Left cardiac atrium (tissue), 4 donors: Measurements from ENCODE around the gene NME7. TPM values are rescaled to one million over a fixed set of nuclear protein-coding genes. Genes with fewer than 3 reads are reported as not detected.
"Not testable (repeated sequence)": the region's sequence is repeated elsewhere in the genome, so short reads cannot be mapped to it uniquely, and the experiment has no call there.

Experiments used
- ATAC-seq, 2 donors: fragments of 200-7000 bp; cut with Tn5 transposase; one replicate each; pipeline ENCODE4 v1.9.1; 2020; ENCODE audit warnings: mild to moderate bottlenecking in 2 of 2, moderate library complexity in 2 of 2
- DNase-seq: peaks from one replicate; pipeline ENCODE4 v3.0.0-alpha.2; 2020
- intact Hi-C, 2 donors: fragments of 100-400 bp; cut with DNase I; formaldehyde crosslinking; loops; one replicate each; pipeline versions ENCODE4 v1.14.1 to v1.15.1; 2022 to 2023
- total RNA-seq, 2 donors: library from RNA; stranded (reverse); fragmentation: NEBNext Ultra II Directional; extraction: Animal tissue kit (Norgen Biotek cat#: 25700); gene quantifications; one replicate each; pipeline ENCODE4 v1.2.1, GENCODE V29; 2021
- donor health status: DM: no; HTN: yes; CAD: no.
- donor health status: DM: no; HTN: yes; CAD: no; lungs with severe emphysema.
- donor health status: DM: yes; HTN: yes; CAD: no.
- donor health status: Dilated cardiomyopathy.

NME7 gene
- total RNA-seq, 2 donors from 2014 or later: 7.7 to 10.3 TPM

DNA sequence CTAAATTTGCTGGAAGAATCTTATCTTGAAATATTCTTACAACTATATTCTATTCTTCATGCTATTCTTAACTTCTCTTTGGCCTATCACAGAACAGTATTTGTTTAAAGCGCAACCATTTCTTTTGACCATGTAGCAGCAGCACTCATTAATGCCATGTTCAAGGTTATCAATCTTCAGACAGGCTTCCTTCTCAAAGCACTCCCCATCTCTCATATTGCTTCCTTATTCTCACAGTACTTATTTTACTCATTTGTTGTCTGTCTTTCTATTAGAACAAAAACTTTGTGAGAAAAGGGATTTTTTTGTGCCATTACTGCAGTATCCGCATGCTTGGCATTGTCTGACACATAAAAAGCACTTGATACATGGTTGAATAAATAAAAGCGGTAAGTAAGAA, 171.4 kb downstream of the NME7 start:
- intact Hi-C loops: no loop called here
- DNase-seq (no peak), ATAC-seq (no peak)

DNA sequence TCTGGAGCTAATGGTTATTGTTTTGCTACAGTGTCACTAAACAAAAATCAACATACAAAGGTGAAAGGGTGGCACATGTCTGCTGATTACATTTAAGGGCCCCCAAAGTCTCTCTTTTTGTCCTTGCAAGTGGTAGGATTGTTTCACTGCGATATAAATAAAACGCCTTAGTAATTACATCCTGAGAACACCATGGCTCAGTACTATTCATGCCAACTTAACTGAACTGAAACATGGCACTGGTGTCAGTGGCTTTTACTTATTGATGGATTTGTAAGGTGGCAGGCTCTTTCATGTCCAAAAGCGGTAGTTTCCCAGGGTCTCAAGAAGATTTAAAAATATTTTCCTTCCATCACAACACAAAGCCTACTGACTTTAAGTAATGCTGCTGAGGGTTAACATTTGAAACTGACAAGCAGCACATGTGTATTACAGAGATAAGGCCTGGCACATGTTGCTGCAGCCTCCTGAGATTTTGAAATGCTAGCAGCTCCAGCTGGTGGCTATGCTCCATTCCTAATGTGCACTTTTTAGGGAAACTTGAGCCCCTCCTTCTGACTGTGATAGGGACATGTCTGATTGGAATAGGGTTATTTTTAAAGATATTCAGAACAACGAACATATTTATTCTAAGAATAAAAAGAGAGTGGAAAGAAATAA, 174.3 kb downstream of the NME7 start:
- ATAC-seq (peak; percentile 72 to 88), DNase-seq (no peak)
- intact Hi-C loops: no loop called here

DNA sequence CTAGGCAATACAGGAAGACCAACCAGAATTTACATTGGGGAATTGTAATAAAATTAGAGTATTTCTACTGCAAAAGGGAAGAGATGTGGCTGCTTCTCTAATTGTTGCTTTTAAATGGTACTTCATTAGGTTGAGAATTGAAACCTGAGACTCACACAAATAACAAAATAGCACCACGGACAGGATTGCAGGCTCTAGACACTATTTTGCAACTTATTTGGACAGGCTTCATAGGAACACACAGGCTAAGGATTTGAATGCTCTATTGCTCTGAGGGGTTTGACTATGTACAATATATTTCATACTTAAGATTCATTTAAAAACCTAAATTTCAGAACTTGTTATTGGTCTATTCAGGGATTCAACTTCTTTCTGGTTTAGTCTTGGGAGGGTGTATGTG, 181.5 kb downstream of the NME7 start:
- intact Hi-C loops: no loop called here
- DNase-seq (no peak), ATAC-seq (no peak)

DNA sequence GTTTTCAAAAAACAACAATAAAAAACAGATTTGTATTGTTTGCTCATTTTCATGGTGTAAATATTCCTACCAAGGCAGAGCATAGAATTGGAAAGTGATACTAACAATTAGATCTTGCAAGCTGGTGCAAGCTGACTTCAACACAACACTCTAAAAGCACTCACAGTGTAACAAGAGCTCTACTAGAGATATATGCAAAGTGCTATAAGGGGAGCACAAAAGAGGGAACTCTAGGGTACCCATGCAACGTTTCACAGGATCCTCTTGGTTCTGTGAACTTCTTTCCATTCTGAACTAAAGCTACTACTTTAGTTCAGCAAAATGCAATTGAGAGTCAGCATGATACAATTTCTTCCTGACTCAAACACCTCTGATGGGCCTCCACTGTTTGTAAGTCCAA, 182.8 kb downstream of the NME7 start:
- ATAC-seq (no peak), DNase-seq (no peak)
- intact Hi-C loops: no loop called here

DNA sequence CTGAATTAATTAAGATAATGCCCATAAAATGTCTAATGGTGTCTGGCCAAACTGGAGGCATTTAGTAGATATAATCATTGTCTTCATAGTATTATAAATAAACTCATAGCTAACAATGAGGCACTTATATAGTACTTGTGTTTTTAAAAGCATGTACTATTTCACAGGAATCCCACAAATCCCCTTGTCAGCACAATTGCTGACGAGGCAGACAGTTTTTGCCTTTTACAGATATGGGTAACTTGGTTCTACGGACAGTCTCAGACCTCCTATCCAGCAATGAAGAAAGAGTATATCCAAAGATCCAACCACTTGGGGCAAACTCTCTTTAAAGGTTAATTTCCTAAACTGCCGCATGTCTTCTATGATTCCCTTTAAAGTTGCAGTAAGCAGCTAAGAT, 187.4 kb downstream of the NME7 start:
- intact Hi-C loops: no loop called here
- DNase-seq (no peak), ATAC-seq (no peak)

DNA sequence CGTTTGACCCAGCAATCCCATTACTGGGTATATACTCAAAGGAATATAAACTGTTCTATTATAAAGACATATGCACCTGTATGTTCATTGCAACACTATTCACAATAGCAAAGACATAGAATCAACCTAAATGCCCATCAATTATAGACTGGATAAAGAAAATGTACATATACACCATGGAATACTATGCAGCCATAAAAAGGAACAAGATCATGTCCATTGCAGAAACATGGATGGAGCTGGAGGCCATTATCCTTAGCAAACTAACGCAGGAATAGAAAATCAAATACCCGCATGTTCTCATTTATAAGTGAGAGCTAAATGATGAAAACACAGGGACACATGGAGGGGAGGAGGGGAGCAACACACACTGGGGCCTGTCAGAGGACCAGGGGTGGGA, 188.2 kb downstream of the NME7 start:
- ATAC-seq, DNase-seq, intact Hi-C loops: not testable (repeated sequence)

DNA sequence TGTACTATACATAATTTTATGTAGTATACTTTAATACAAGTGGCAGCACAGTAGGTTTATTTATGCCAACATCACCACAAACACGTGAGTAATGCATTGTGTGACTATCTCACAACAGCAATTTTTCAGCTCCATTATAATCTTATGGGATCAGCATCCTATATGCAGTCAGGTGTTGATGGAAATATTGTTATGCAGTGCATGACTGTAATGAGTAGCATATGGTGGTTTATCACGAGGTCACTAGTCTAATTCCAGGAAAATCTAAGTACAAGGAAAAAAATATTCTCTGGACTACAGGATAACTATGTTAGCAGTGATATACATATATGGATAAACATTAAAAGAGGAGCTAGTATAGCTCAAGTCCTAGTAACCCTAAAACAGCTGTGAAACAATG, 192.1 kb downstream of the NME7 start:
- ATAC-seq (no peak), DNase-seq (no peak)
- intact Hi-C loops: no loop called here

DNA sequence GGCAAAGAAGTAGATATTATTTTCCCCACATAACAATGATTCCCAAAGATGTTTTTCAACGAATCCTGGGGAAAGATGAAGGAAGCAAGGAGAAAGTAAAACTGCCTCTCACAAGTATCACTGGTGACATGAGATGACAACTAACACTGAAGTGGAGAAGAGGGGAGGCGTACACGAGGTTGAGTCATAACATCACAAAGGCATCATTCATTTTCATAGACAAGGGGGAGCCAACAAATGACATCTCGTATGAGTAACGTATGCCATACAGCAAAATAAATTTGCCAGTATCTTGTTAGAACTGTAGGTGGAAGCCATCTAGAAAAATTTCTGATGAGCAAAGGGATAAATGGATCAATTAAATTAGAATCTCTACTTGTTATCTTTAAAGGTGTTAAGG, 204.5 kb downstream of the NME7 start:
- ATAC-seq (no peak), DNase-seq (no peak)
- intact Hi-C loops: no loop called here

DNA sequence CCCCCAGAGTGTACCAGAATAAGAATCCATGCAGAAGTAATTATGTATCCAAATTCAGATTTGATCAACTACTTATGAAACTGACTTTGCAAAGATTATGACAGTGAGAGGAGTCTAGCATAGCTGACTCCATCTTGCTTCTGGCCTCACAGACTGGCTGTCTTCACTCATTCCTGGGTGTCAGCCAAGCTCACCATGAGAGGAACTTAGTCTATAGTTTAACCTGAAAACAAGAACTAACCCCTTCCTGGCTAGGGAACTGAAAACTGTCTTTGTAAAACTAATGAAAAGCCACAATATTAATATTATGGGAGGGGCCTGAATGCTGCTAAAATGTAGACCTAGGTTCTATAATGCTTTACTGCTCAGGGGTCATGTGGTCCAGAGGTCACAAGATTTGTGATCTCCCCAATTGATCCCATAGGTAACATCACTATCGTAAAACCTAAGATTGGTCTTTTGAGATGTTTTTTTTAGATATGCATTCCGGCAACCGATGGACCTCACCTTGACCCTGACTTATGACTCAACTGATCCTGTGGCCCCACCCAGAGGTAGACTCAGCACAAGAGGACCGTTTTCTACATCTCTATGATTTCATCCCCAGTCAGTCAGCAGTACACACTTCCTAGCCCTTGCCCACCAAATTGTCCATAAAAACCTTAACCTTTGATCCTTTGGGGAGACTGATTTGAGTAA, 206.0 kb downstream of the NME7 start:
- peak in 1 of 2 donors; percentile 54 for ATAC-seq
- no peak for DNase-seq
- intact Hi-C loops: no loop called here

DNA sequence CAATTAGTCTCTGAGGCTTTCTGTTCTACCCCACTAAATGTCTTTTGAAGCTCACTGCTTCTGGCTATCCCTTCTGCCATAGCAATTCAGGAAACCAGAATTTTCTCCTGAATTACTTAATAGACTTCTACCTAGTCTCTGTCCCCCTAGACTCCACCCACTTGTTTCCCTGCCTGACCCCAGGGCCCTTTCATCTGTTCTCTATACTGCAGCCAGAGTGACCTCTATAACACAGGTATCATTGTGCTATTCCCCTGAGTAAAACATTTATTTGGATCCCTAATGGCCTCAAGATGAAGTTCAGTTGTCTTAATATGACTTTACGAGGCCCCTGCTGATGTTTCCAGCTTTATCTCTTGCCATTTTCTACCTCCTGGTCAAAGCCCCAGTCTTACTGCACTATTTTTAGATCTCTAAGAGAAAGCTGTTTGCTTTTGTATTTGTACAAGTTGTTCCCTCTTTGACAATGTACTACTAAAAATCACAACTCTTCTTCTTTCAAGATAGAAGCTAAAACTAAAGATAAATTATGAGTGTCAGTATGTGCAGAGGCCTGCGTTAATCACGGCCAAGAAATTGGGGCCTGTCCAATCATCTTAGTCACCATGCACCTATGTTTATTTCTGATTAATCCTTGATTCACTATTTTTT, 206.6 kb downstream of the NME7 start:
- intact Hi-C loops: no loop called here
- ATAC-seq: peak in 1 of 2 donors; percentile 47
- DNase-seq: no peak

DNA sequence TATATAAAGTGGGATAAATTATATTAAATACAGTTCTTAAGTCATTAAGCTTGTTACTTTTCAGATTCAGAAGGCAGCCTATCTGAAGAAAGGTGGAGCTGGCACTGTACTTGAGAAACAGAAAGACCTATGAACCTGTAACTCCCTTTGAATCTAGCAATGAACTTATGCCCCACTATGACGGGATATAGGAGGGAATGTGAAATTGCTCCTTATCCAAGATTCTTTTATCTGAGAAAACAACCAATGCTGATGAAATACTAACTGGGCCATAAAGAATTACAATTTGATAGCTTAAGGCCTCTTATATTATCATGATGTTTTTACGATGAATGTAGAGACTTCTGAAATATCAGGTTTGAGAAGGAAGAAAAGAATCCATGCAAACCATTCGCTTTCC, 211.0 kb downstream of the NME7 start:
- intact Hi-C loops: no loop called here
- ATAC-seq (no peak), DNase-seq (no peak)

DNA sequence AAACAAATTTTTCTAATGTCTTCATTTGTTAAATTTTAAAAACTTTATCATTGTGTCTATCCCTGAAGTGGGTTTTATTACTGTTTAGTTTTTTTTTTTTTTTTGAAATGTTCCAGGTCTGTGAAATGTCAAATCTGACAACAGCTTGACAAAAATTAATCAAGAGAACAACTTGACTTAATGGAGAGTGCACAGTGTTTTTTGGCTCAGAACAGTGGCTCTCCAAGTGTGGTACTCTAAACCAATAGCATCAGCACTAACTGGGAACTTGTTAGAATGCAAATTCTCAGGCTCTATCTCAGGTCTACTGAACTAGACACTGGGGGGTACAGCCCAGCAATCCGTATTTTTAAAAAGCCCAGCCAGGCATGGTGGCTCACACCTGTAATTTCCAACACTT, 211.9 kb downstream of the NME7 start:
- intact Hi-C loops: no loop called here
- ATAC-seq (no peak), DNase-seq (no peak)

DNA sequence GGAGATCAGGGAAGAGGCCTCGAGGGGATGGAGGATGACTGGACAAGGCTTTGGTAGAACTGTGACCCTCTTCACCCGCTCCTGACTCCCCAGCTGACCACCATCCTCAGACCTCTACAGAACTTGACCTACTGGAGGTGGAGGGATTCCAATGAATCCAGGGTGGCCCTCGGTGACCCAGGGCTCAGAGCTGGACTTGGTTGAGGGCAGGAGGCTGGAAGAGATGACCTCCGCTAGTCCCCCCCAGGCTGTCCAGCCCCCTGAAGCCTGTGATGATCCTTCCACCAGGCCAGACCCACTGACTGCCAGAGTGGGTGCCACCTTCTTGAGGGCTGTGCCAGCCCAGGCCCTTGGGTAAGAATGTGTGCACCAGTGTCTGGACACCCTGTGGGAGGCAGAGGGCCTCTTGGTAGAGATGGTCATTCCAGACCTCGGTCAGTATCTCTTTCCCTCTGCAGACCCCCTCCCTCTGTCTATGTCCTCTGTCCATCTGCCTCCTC, 216.2 kb downstream of the NME7 start:
- DNase-seq: no peak
- ATAC-seq: no peak
- intact Hi-C loops: no loop called here

DNA sequence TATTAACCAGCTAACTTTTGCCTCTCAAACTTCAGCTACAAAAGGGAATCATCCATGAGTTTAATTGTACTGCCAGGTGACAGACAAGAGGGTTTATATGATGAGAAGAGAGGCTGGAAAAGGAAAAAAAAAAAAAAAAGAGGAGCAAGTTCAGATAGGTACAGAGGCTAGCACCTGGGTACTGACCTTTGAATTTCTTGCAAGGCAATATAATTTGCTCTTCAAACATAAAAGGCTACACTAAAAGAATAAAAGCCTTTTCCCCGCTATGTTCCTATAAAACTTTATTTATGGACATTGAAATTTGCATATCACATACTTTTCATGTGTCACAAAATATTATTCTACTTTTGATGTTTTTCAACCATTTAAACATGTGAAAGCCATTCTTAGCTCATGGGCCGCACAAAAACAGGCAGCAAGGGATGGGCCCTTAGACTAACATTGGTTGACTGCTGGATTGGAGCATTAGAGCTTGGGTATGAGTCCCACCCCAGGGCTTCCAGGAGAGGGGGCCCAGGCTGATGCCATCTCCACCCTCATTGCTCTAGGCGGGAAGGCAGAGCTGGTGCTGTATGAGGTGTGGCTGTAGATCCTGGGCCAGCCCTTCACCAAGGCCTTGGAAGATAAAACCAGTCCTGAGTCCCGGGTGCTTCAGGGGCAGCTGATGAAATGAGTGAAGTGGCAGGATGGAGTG, 216.8 kb downstream of the NME7 start:
- no peak for ATAC-seq
- no peak for DNase-seq
- intact Hi-C loops: no loop called here

DNA sequence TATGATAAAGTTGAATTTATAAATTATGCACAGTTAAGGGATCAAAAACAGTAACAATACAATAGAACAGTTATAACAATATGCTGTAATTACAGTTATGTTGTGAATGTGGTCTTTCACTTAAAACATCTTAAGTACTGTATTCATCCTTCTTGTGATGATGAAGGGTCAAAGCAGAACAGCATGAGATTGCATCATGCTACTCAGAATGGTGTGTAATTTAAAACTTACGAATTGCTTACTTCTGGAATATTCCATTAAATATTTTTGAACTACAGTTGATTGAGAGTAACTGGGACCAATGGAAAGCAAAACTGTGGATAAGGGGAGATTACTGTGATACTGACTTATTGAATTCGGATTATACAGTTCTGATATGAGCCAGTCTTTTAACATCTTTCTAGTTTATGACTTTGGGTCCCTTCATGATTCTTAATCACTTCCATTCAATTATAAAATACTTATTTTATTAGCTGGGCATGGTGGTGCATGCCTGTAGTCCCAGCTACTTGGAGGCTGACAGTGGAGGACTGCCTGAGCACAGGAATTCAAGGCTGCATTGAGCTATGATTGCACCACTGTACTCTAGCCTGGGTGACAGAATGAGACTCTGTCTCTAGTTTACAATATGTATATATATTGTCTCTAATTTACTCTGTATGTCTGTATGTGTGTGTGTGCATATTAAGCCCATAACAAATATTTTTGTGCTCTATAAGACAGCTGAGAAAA, 217.9 kb downstream of the NME7 start:
- ATAC-seq (no peak), DNase-seq (no peak)
- intact Hi-C loops: no loop called here

DNA sequence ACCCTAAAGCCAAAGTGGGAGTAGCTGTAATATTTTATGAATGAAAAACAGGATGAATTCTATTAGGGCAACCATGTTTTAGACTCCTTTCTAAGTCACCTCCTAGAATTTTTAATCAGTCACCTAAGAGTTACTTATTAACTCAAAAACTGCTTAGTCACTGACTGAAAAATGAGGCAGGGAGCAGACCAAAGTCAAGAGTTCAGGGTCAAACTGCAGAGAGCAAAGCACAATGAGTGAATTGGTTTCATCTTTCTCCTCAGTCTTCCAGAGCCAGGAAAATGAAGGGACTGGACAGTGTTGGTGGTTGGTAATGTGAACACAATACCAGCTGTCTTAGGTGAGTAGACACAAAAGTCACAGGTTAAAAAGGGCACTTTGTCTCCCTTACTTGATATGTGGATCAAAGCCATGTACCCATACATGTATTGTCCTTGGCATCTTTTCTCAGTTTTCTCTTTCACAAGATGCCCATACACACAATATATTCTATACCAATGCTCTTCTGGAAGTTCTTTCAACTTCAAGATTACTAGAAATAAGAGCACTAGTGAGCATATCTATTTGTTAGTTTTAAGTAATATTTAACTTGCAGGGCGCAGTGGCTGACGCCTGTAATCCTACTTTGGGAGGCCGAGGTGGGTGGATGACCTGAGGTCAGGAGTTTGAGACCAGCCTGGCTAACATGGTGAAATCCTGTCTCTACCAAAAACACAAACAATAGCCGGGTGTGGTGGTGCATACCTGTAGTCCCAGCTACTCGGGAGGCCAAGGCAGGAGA, 218.9 kb downstream of the NME7 start:
- ATAC-seq (no peak), DNase-seq (no peak)
- intact Hi-C loops: no loop called here

DNA sequence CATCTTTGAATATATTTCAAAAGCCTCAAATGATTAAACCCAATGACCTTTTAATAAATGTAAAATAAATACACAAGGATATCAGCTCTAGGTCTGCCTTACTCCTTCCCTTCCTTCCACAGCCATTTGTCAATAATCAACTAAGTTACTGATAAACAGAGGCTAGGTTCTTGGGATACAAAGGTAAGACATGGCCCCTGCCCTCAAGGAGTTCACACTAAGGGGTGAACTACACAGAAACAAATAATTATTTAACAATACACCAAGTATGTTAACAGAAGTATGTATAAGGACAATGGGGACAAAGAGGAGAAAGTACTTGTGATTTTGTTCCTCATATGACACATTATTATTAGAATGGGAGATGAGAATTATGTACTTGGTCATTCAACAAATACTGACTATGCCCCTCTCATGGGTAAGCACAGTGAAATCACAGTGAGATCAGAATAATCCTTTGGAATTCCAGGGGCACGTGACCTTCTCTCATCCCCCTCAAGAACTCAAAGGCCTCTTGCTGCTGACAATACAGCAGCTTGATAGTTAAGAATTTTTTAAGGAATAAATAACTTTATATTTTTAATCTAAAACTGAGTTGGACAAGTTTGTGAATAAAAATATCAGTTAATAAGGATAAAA, 220.9 kb downstream of the NME7 start:
- intact Hi-C loops: no loop called here
- no peak for DNase-seq
- ATAC-seq: no peak

DNA sequence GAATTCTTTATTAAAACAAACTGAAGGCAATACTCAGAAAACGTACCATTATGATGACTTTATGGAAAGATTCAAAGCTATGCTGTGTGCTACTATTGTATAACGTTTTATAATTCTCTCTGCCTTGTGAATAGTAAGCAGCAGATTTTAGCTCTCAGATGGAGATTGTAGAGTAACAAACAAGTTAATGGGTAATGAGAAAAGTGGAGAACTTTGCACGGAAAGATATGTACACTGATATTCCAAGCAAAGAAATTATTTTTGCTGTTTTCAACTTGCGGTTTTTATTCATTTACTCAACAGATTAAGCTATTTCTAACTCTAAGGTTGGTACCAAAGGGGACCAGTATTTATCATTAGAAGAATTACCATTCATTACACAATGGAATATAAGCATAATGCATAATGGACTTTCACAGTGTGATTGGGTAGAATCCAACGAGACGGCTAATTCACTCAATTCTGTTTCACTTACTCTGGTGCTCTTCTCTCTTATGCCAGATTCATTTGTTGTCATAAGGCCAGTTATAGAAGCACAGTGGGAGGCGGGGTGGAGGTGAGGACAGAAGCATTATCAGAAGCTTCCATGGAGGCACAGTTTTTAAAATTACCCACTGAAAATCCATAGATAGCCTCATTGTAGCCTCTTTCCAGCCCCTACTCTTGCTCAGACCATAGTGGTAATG, 222.5 kb downstream of the NME7 start:
- intact Hi-C loops: no loop called here
- ATAC-seq (no peak), DNase-seq (no peak)
